ENCODE data around the gene SND1. TPM values are rescaled to one million over a fixed set of nuclear protein-coding genes. Genes with fewer than 3 reads are reported as not detected.

The SND1 gene
- total and polyA plus RNA-seq, 2 donors (not counting 1 experiment from before 2014, with no cell fraction given), result 44.4 to 165 TPM

GRCh38 chr7:128060018-128060417 lies 408.0 kb downstream of the SND1 start:
- H3K4me1 Mint-ChIP-seq, result peaks cover 13% of the 10 kb centered on the region
- ChIA-PET CTCF (interaction anchor here (1.5 to 1.6 kb wide), 2 partner anchors 75 to 150 kb away, joined by 3 read pairs; no protein-coding TSS in a partner anchor), POLR2A (no interaction called here)

GRCh38 chr7:128063088-128063487 lies 411.1 kb downstream of the SND1 start:
- Histone ChIP-seq H3K9ac (ENCODE audit: low read length) (no peak overlapping the region), H3K27me3 (replicated peaks in 1 of 4; ENCODE audit: control extremely low read depth in 1 of 4, control insufficient read depth in 3 of 4, insufficient read depth in 4 of 4, low read length in 3 of 4) (no peaks in the 10 kb centered on the region), H3K9me3 (ENCODE audit: control extremely low read depth in 1 of 3, control insufficient read depth in 2 of 3, insufficient read depth in 1 of 3, low read length in 2 of 3) (no peaks in the 10 kb centered on the region), H3K36me3 (replicated peaks in 1 of 2; ENCODE audit: control extremely low read depth in 1 of 2, control insufficient read depth in 1 of 2, extremely low read depth in 1 of 2, insufficient read depth in 2 of 2, low read length in 1 of 2) (peaks cover 0 to 13% of the 10 kb centered on the region in 2 experiments), H3K4me2 (replicated peaks; ENCODE audit: low read depth, low read length, poor library complexity, severe bottlenecking) (no peak overlapping the region), H3K4me3 (ENCODE audit: control extremely low read depth in 1 of 5, extremely low read depth in 1 of 5, insufficient read depth in 1 of 5, low read depth in 2 of 5, low read length in 4 of 5) (no peak overlapping the region), H3K27ac (ENCODE audit: low read length in 2 of 2) (no peak overlapping the region), H4K20me1 (ENCODE audit: control insufficient read depth, insufficient read depth, low read length, poor library complexity, severe bottlenecking) (no peaks in the 10 kb centered on the region), H3K79me2 (ENCODE audit: control insufficient read depth, insufficient read depth, low read length) (peaks cover 8% of the 10 kb centered on the region), H2AFZ (ENCODE audit: insufficient read depth, low read depth, low read length, poor library complexity, severe bottlenecking) (no peak overlapping the region), H3K4me1 (ENCODE audit: control insufficient read depth in 2 of 2, insufficient read depth in 2 of 2, low read length in 2 of 2) (peaks cover 5 to 6% of the 10 kb centered on the region in 2 donors)
- ChIA-PET CTCF (no interaction called here), POLR2A (no interaction called here)
- DNase-seq (no peak), ATAC-seq (ENCODE audit: low read depth) (no peak)
- no peaks in the 10 kb centered on the region for H3K27me3 Mint-ChIP-seq
- TF ChIP-seq EZH2 (IDR thresholded peaks at IDR 0.05; ENCODE audit: borderline replicate concordance, insufficient read depth, low read depth, low read length, poor library complexity, severe bottlenecking) (no peak), CTCF (IDR thresholded peaks at IDR 0.05) (no peak)
- no peak overlapping the region for H3K27ac Mint-ChIP-seq
- no peaks in the 10 kb centered on the region for H3K9me3 Mint-ChIP-seq (ENCODE audit: insufficient read depth)
- intact Hi-C loops (cut with micrococcal nuclease), result no loop called here
- H3K4me3 Mint-ChIP-seq, result no peak overlapping the region
- 96% methylated on average over 4 of the region's 8 CpGs for WGBS (ENCODE audit: insufficient coverage)
- H3K4me1 Mint-ChIP-seq, result peaks cover 9% of the 10 kb centered on the region

More at GRCh38 chr7:128060018-128060417, 408.0 kb downstream of the SND1 start:
- H3K27ac ChIP-seq (ENCODE audit: low read length in 2 of 2), result no peak overlapping the region
- no peak overlapping the region for H3K4me3 Mint-ChIP-seq
- peaks cover 5% of the 10 kb centered on the region for H4K20me1 ChIP-seq (ENCODE audit: control insufficient read depth, insufficient read depth, low read length, poor library complexity, severe bottlenecking)
- DNase-seq (no peak), ATAC-seq (ENCODE audit: low read depth) (no peak)
- no peaks in the 10 kb centered on the region for H3K9me3 Mint-ChIP-seq (ENCODE audit: insufficient read depth)
- H3K4me1 ChIP-seq (ENCODE audit: control insufficient read depth in 2 of 2, insufficient read depth in 2 of 2, low read length in 2 of 2), result peaks cover 5 to 6% of the 10 kb centered on the region in 2 donors
- TF ChIP-seq CTCF (IDR thresholded peaks at IDR 0.05), result no peak
- TF ChIP-seq EZH2 (IDR thresholded peaks at IDR 0.05; ENCODE audit: borderline replicate concordance, insufficient read depth, low read depth, low read length, poor library complexity, severe bottlenecking), result no peak
- H3K9me3 ChIP-seq (ENCODE audit: control extremely low read depth in 1 of 3, control insufficient read depth in 2 of 3, insufficient read depth in 1 of 3, low read length in 2 of 3), result no peaks in the 10 kb centered on the region
- no peaks in the 10 kb centered on the region for H3K27me3 ChIP-seq (replicated peaks in 1 of 4; ENCODE audit: control extremely low read depth in 1 of 4, control insufficient read depth in 3 of 4, insufficient read depth in 4 of 4, low read length in 3 of 4)
- no peak overlapping the region for H3K4me2 ChIP-seq (replicated peaks; ENCODE audit: low read depth, low read length, poor library complexity, severe bottlenecking)
- peaks cover 8% of the 10 kb centered on the region for H3K79me2 ChIP-seq (ENCODE audit: control insufficient read depth, insufficient read depth, low read length)
- no peak overlapping the region for H3K9ac ChIP-seq (ENCODE audit: low read length)
- 92% methylated on average over 3 of the region's 3 CpGs for WGBS (ENCODE audit: insufficient coverage)
- intact Hi-C loops (cut with micrococcal nuclease), result no loop called here
- no peak overlapping the region for H2AFZ ChIP-seq (ENCODE audit: insufficient read depth, low read depth, low read length, poor library complexity, severe bottlenecking)
- H3K36me3 ChIP-seq (replicated peaks in 1 of 2; ENCODE audit: control extremely low read depth in 1 of 2, control insufficient read depth in 1 of 2, extremely low read depth in 1 of 2, insufficient read depth in 2 of 2, low read length in 1 of 2), result peaks cover 0 to 8% of the 10 kb centered on the region in 2 experiments
- no peak overlapping the region for H3K4me3 ChIP-seq (ENCODE audit: control extremely low read depth in 1 of 5, extremely low read depth in 1 of 5, insufficient read depth in 1 of 5, low read depth in 2 of 5, low read length in 4 of 5)
- H3K27me3 Mint-ChIP-seq, result no peaks in the 10 kb centered on the region
- no peak overlapping the region for H3K27ac Mint-ChIP-seq

Data from B cell (primary cell).